ENCODE data around the gene CDSN.

Gene CDSN

DNA sequence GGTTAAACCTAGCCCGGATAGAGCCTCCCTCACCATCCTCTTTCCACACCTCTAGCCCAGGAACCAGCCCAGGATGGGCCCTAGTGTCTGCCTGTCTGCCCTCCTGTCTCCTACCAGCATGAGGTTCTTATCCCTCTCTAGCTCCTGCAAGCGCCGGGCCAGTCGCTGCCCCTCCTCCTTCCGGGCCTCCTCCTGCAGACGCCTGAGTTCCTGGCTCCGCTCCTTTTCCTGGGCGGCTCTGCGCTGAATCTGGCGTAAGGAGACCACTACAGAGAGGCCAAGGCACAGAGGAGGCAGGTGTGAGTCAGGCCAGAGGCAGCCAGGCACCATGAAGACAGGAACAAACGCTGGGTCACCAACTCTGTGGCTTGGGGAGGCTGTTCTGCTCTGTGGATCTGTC, 22.9 kb upstream of the CDSN start:
- peak overlapping the region; percentile 67 for H3K27ac ChIP-seq (ENCODE audit: low read depth, low read length)
- H3K4me1 ChIP-seq (ENCODE audit: control insufficient read depth, insufficient read depth, low read length), result peaks cover 14% of the 10 kb centered on the region; the same call in 1 of the 2 replicates
- H3K4me3 ChIP-seq (ENCODE audit: low read depth, low read length), result no peak overlapping the region
- H3K36me3 ChIP-seq (ENCODE audit: control insufficient read depth, insufficient read depth, low read length), result peaks cover 51% of the 10 kb centered on the region
- no peak overlapping the region for H3K9ac ChIP-seq (ENCODE audit: low read depth, low read length)
- no peaks in the 10 kb centered on the region for H3K9me3 ChIP-seq (ENCODE audit: control insufficient read depth, insufficient read depth, low read length)
- H3K27me3 ChIP-seq (ENCODE audit: control insufficient read depth, insufficient read depth, low read length), result no peaks in the 10 kb centered on the region

- H3K36me3 ChIP-seq (ENCODE audit: control insufficient read depth, insufficient read depth, low read length), result peaks cover 48% of the 10 kb centered on the region
- peaks cover 19% of the 10 kb centered on the region; the same call in 1 of the 2 replicates for H3K4me1 ChIP-seq (ENCODE audit: control insufficient read depth, insufficient read depth, low read length)
- no peaks in the 10 kb centered on the region for H3K9me3 ChIP-seq (ENCODE audit: control insufficient read depth, insufficient read depth, low read length)
Measured at GRCh38 chr6:31142361-31142761, 22.1 kb upstream of the CDSN start.

DNA sequence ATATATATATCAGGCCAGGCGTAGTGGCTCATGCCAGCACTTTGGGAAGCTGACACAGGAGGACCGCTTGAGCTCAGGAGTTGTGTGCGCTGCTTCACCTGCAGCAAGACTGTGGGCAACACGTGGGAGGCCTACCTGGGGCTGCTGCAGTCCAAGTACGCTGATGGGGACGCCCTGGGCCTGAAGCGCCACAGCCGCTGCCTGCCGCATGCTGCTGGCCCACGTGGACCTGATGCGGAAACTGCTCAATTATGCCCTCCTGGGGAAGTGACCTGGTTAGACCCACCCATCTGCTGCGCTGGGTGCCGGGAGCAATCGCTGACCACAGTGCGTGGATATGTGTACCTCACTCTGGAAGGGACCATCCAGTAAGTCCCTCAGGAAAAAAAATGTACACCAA, 20.4 kb upstream of the CDSN start:
- Histone ChIP-seq H3K36me3 (ENCODE audit: control insufficient read depth, insufficient read depth, low read length) (peaks cover 38% of the 10 kb centered on the region), H3K27ac (ENCODE audit: low read depth, low read length) (no peak overlapping the region), H3K9me3 (ENCODE audit: control insufficient read depth, insufficient read depth, low read length) (no peaks in the 10 kb centered on the region), H3K9ac (ENCODE audit: low read depth, low read length) (no peak overlapping the region), H3K4me3 (ENCODE audit: low read depth, low read length) (no peak overlapping the region), H3K4me1 (ENCODE audit: control insufficient read depth, insufficient read depth, low read length) (peaks cover 19% of the 10 kb centered on the region; the same call in 1 of the 2 replicates), H3K27me3 (ENCODE audit: control insufficient read depth, insufficient read depth, low read length) (no peaks in the 10 kb centered on the region)

More at GRCh38 chr6:31142361-31142761, 22.1 kb upstream of the CDSN start:
- Histone ChIP-seq H3K9ac (ENCODE audit: low read depth, low read length) (no peak overlapping the region), H3K27me3 (ENCODE audit: control insufficient read depth, insufficient read depth, low read length) (no peaks in the 10 kb centered on the region), H3K4me3 (ENCODE audit: low read depth, low read length) (no peak overlapping the region), H3K27ac (ENCODE audit: low read depth, low read length) (peak overlapping the region; percentile 26)

GRCh38 chr6:31139599-31139998, 19.4 kb upstream of the CDSN start:
- Histone ChIP-seq H3K27me3 (ENCODE audit: control insufficient read depth, insufficient read depth, low read length) (no peaks in the 10 kb centered on the region), H3K27ac (ENCODE audit: low read depth, low read length) (peak overlapping the region; percentile 16)

GRCh38 chr6:31138982-31139381, 18.7 kb upstream of the CDSN start, which contains the start of gene PSORS1C2:
TSS of gene PSORS1C2 (minus strand) at chr6:31139066. CDS start at chr6:31139026, 40 bp downstream.
- H3K9ac ChIP-seq (ENCODE audit: low read depth, low read length), result no peak within 1 kb of the TSS

More at GRCh38 chr6:31139599-31139998, 19.4 kb upstream of the CDSN start:
- H3K4me1 ChIP-seq (ENCODE audit: control insufficient read depth, insufficient read depth, low read length), result peaks cover 19% of the 10 kb centered on the region; the same call in 1 of the 2 replicates
- no peaks in the 10 kb centered on the region for H3K9me3 ChIP-seq (ENCODE audit: control insufficient read depth, insufficient read depth, low read length)
- H3K4me3 ChIP-seq (ENCODE audit: low read depth, low read length), result no peak overlapping the region
- H3K9ac ChIP-seq (ENCODE audit: low read depth, low read length), result no peak overlapping the region
- H3K36me3 ChIP-seq (ENCODE audit: control insufficient read depth, insufficient read depth, low read length), result peaks cover 28% of the 10 kb centered on the region

GRCh38 chr6:31135710-31136109, 15.5 kb upstream of the CDSN start:
- no peak overlapping the region for H3K27ac ChIP-seq (ENCODE audit: low read depth, low read length)
- no peak overlapping the region for H3K9ac ChIP-seq (ENCODE audit: low read depth, low read length)
- no peaks in the 10 kb centered on the region for H3K36me3 ChIP-seq (ENCODE audit: control insufficient read depth, insufficient read depth, low read length)
- H3K9me3 ChIP-seq (ENCODE audit: control insufficient read depth, insufficient read depth, low read length), result no peaks in the 10 kb centered on the region
- no peak overlapping the region for H3K4me3 ChIP-seq (ENCODE audit: low read depth, low read length)
- H3K4me1 ChIP-seq (ENCODE audit: control insufficient read depth, insufficient read depth, low read length), result peaks cover 15% of the 10 kb centered on the region; the same call in 1 of the 2 replicates
- no peaks in the 10 kb centered on the region for H3K27me3 ChIP-seq (ENCODE audit: control insufficient read depth, insufficient read depth, low read length)

More at GRCh38 chr6:31138982-31139381, 18.7 kb upstream of the CDSN start, which contains the start of gene PSORS1C2:
- Histone ChIP-seq H3K9me3 (ENCODE audit: control insufficient read depth, insufficient read depth, low read length) (no peaks in the 10 kb centered on the region), H3K27me3 (ENCODE audit: control insufficient read depth, insufficient read depth, low read length) (no peaks in the 10 kb centered on the region), H3K4me3 (ENCODE audit: low read depth, low read length) (no peak within 1 kb of the TSS), H3K4me1 (ENCODE audit: control insufficient read depth, insufficient read depth, low read length) (peaks cover 19% of the 10 kb centered on the region; the same call in 1 of the 2 replicates), H3K36me3 (ENCODE audit: control insufficient read depth, insufficient read depth, low read length) (peaks cover 22% of the 10 kb centered on the region), H3K27ac (ENCODE audit: low read depth, low read length) (peak within 1 kb of the TSS; percentile 16)

DNA sequence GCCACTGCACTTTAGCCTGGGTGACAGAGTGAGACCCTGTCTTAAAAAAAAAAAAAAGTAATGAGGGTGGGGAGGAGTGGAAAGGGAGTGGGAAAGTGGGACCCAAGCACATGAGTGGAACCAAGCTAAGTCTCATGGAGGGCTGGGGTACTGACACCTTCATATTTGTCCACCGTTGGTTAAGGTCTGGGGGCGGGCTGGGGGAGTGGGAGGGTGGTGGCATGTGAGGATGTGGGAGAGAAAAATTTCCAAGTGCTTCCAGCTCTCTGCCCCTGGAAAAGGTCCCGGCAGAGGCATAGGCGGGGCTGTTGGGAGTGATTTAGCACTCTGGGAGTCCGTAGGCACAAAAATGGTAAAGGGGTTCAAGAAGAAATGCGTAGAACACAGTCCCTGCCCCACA, 12.6 kb upstream of the CDSN start:
- no peak overlapping the region for H3K4me3 ChIP-seq (ENCODE audit: low read depth, low read length)
- H3K4me1 ChIP-seq (ENCODE audit: control insufficient read depth, insufficient read depth, low read length), result peaks cover 3% of the 10 kb centered on the region; the same call in 1 of the 2 replicates
- no peak overlapping the region for H3K27ac ChIP-seq (ENCODE audit: low read depth, low read length)
- H3K9ac ChIP-seq (ENCODE audit: low read depth, low read length), result no peak overlapping the region
- no peaks in the 10 kb centered on the region for H3K9me3 ChIP-seq (ENCODE audit: control insufficient read depth, insufficient read depth, low read length)
- H3K36me3 ChIP-seq (ENCODE audit: control insufficient read depth, insufficient read depth, low read length), result no peaks in the 10 kb centered on the region
- no peaks in the 10 kb centered on the region for H3K27me3 ChIP-seq (ENCODE audit: control insufficient read depth, insufficient read depth, low read length)

- H3K36me3 ChIP-seq (ENCODE audit: control insufficient read depth, insufficient read depth, low read length), result no peaks in the 10 kb centered on the region
- H3K4me1 ChIP-seq (ENCODE audit: control insufficient read depth, insufficient read depth, low read length), result no peaks in the 10 kb centered on the region
- no peak overlapping the region for H3K9ac ChIP-seq (ENCODE audit: low read depth, low read length)
- no peaks in the 10 kb centered on the region for H3K9me3 ChIP-seq (ENCODE audit: control insufficient read depth, insufficient read depth, low read length)
- H3K4me3 ChIP-seq (ENCODE audit: low read depth, low read length), result no peak overlapping the region
- no peaks in the 10 kb centered on the region for H3K27me3 ChIP-seq (ENCODE audit: control insufficient read depth, insufficient read depth, low read length)
- no peak overlapping the region for H3K27ac ChIP-seq (ENCODE audit: low read depth, low read length)
Measured at GRCh38 chr6:31131595-31131994, 11.3 kb upstream of the CDSN start.

- Histone ChIP-seq H3K36me3 (ENCODE audit: control insufficient read depth, insufficient read depth, low read length) (no peaks in the 10 kb centered on the region), H3K27ac (ENCODE audit: low read depth, low read length) (no peak overlapping the region), H3K27me3 (ENCODE audit: control insufficient read depth, insufficient read depth, low read length) (no peaks in the 10 kb centered on the region), H3K4me3 (ENCODE audit: low read depth, low read length) (no peak overlapping the region), H3K4me1 (ENCODE audit: control insufficient read depth, insufficient read depth, low read length) (no peaks in the 10 kb centered on the region), H3K9me3 (ENCODE audit: control insufficient read depth, insufficient read depth, low read length) (no peaks in the 10 kb centered on the region), H3K9ac (ENCODE audit: low read depth, low read length) (no peak overlapping the region)
Measured at GRCh38 chr6:31130751-31131150, 10.5 kb upstream of the CDSN start.

DNA sequence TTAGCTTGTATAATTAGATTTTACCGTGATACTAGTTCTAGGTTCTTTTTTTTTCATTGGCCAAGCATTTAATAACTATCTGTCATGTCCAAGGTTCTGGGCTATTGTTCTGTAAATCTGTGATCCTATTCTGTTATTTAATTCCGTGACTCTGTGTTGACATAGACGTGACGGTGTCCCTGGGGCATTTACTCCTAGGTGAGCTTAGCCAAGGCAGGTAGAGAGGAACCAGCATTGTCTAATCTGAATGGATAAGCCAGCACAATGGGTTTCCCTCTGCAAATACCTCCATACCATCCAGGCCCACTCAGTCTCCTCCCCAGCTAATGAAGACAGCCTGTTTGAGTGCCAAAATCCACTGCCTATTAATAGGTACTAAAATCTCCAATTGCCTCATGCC, 8.9 kb upstream of the CDSN start:
- no peak overlapping the region for H3K27ac ChIP-seq (ENCODE audit: low read depth, low read length)

DNA sequence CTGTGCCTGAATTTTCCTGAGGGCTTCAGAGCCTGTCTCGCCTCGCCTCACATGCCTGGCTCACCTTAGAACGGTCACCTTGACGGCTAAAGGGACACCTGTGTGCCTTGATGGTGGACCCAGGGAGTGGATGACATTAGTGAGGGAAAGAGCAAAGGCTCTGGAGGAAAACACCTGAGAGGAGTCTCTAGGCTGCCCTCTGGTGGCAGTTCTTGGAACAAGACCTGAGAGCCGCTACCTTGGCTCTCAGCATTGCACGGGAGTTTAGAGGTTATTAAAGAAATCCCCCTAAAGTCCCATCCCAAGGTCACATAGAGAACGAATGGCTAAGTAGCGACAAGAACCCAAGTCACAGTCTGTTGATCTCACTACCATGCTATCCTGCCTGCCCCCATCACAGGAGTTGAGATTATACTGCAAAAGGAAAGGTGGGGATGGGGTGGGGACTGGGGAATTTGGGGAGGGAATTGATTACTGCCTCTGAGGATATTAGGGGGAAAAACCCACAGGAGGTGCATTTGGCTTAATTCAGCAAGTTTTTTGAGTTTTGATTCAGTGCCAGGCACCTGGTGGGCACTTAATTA, 7.9 kb upstream of the CDSN start:
- Histone ChIP-seq H3K4me1 (ENCODE audit: control insufficient read depth, insufficient read depth, low read length) (peaks cover 4% of the 10 kb centered on the region; the same call in 1 of the 2 replicates), H3K27ac (ENCODE audit: low read depth, low read length) (no peak overlapping the region), H3K9ac (ENCODE audit: low read depth, low read length) (no peak overlapping the region), H3K36me3 (ENCODE audit: control insufficient read depth, insufficient read depth, low read length) (no peaks in the 10 kb centered on the region), H3K27me3 (ENCODE audit: control insufficient read depth, insufficient read depth, low read length) (no peaks in the 10 kb centered on the region), H3K9me3 (ENCODE audit: control insufficient read depth, insufficient read depth, low read length) (no peaks in the 10 kb centered on the region), H3K4me3 (ENCODE audit: low read depth, low read length) (no peak overlapping the region)

More for the DNA sequence above, 8.9 kb upstream of the CDSN start:
- Histone ChIP-seq H3K36me3 (ENCODE audit: control insufficient read depth, insufficient read depth, low read length) (no peaks in the 10 kb centered on the region), H3K4me3 (ENCODE audit: low read depth, low read length) (no peak overlapping the region), H3K4me1 (ENCODE audit: control insufficient read depth, insufficient read depth, low read length) (peaks cover 4% of the 10 kb centered on the region; the same call in 1 of the 2 replicates), H3K9me3 (ENCODE audit: control insufficient read depth, insufficient read depth, low read length) (no peaks in the 10 kb centered on the region), H3K27me3 (ENCODE audit: control insufficient read depth, insufficient read depth, low read length) (no peaks in the 10 kb centered on the region), H3K9ac (ENCODE audit: low read depth, low read length) (no peak overlapping the region)
